ENCODE data around the gene GDF2.

The GDF2 gene

DNA sequence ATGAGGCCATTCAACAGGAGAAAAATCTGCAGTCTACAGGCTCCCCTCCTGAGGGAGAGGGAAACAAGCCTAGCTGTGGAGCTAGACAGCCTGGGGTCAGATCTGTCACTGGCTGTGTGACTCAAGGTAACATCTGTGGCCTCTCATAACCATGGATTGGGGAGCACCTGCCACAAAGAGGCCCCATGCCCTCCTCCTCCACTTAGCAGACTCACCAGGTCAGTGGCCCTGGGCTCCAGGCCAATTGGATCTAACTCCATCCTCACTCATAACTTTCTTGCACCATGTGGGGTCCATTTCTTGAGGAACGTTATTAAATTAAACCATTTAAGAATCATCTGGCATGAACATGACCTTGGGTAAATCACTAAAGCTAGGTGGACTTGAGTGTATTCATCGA lies 20.4 kb upstream of the GDF2 start:
- DNase-seq (ENCODE audit: low read depth), result no peak
- TF ChIP-seq, protein P1, sequence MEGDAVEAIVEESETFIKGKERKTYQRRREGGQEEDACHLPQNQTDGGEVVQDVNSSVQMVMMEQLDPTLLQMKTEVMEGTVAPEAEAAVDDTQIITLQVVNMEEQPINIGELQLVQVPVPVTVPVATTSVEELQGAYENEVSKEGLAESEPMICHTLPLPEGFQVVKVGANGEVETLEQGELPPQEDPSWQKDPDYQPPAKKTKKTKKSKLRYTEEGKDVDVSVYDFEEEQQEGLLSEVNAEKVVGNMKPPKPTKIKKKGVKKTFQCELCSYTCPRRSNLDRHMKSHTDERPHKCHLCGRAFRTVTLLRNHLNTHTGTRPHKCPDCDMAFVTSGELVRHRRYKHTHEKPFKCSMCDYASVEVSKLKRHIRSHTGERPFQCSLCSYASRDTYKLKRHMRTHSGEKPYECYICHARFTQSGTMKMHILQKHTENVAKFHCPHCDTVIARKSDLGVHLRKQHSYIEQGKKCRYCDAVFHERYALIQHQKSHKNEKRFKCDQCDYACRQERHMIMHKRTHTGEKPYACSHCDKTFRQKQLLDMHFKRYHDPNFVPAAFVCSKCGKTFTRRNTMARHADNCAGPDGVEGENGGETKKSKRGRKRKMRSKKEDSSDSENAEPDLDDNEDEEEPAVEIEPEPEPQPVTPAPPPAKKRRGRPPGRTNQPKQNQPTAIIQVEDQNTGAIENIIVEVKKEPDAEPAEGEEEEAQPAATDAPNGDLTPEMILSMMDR (conservative IDR thresholded peaks at IDR 0.05; ENCODE audit: control insufficient read depth, insufficient read depth, low read depth, low read length), result no peak
- no peak overlapping the region for H3K4me3 ChIP-seq (ENCODE audit: control insufficient read depth, low read depth, low read length)

DNA sequence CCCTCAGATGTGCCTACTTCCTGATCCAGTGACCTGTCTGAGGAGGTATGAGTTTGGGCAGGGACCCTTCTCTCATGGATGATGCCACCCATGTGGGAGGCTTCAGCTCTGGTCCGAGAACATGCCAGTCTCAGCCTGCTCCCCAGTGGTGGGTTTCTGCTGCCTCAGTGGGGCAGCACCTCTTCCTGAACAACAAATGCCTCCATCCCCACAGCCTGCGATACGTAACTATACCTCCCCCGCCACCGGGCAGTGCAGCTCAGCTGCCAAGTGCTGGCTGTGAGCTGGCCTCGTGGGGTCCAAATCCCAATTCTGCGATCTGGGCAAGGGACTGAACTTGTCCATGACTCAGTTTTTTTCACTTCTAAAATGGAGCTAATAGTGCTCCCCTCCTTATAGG lies 19.1 kb upstream of the GDF2 start:
- no peak overlapping the region for H3K4me3 ChIP-seq (ENCODE audit: control insufficient read depth, low read depth, low read length)
- TF ChIP-seq, protein P1 (conservative IDR thresholded peaks at IDR 0.05; ENCODE audit: control insufficient read depth, insufficient read depth, low read depth, low read length), result no peak
- no peak for DNase-seq (ENCODE audit: low read depth)

DNA sequence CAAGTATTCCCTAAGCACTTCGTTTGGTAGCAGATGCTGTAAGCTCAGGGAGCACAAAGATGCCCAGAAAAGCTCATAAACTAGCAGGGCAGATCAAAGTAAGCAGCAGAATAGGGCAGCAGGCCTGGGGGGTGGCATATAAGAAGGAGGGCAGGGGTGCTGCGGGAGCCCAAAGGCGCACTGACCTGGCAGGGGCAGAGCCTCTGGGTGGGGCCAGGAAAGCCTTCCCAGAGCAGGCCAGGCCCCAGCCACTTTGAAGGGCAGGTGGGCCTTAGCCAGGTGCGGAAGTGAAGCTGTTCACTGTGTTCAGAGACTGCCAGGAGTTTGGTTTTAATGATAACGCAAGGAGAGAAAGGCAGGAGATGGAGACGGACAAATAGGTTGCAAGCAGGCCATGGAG lies 18.4 kb upstream of the GDF2 start:
- H3K4me3 ChIP-seq (ENCODE audit: control insufficient read depth, low read depth, low read length), result no peak overlapping the region
- TF ChIP-seq, protein P1 (conservative IDR thresholded peaks at IDR 0.05; ENCODE audit: control insufficient read depth, insufficient read depth, low read depth, low read length), result no peak
- DNase-seq (ENCODE audit: low read depth), result no peak

DNA sequence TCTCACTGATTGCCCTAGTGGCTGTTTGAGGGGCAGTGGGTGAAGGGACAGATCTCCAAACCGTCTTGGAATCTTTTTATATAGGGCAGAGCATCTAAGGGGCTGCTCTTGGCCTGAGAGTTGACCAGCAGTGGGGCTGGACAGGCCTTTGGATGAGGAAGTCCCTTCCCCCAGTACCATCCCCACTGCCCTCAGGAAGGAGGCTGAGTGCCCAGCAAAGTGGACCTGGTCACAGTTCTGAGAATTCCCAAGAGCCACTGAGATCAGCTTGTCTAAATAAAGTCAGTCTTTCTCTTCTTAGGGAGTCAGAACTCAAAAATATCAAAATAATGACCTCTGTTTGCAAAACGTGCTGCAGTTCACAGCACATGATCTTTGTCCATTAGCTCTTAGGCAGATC lies 16.7 kb upstream of the GDF2 start:
- no peak for DNase-seq (ENCODE audit: low read depth)
- no peak overlapping the region for H3K4me3 ChIP-seq (ENCODE audit: control insufficient read depth, low read depth, low read length)
- TF ChIP-seq, protein P1 (conservative IDR thresholded peaks at IDR 0.05; ENCODE audit: control insufficient read depth, insufficient read depth, low read depth, low read length), result no peak

DNA sequence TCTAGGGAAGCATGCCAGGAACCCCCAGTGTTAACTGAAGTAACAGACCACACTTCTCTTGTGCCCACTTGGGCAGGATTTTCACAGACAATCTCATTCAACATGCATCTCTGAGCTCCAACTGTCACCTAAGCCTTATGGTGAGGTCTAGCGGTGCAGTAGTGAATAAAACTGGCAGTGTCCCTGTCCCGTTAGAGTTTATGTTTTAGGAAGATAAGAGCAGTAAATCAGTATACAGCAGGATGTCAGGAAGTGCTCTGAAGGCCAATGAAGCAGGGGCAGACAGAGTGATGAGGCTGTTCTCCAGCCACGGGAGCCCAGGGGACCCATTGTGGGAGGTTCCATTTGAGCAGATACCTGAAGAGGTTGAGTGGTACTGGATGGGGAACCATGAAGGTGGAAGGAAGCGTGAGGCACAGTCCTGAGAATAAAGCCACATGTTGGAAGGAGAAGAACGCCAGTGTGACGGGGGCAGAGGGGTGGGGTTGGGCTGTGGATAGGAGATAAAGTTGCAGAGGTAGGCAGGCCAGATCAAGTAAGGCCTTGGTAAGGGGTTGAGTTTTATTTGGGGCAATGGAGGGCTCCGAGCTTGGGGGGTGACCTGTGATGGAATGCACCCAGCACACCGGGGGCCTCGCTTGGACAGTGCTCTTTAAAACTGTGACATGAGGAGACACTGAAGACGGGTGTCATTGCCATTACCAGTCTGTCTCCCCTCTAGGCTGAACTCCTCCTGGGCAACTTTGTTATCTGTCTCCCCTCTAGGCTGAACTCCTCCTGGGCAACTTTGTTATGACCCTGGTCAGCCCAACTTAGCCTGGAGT lies 15.7 kb upstream of the GDF2 start:
- no peak overlapping the region for H3K4me3 ChIP-seq (ENCODE audit: control insufficient read depth, low read depth, low read length)
- DNase-seq (ENCODE audit: low read depth), result no peak
- TF ChIP-seq, protein P1 (conservative IDR thresholded peaks at IDR 0.05; ENCODE audit: control insufficient read depth, insufficient read depth, low read depth, low read length), result no peak

DNA sequence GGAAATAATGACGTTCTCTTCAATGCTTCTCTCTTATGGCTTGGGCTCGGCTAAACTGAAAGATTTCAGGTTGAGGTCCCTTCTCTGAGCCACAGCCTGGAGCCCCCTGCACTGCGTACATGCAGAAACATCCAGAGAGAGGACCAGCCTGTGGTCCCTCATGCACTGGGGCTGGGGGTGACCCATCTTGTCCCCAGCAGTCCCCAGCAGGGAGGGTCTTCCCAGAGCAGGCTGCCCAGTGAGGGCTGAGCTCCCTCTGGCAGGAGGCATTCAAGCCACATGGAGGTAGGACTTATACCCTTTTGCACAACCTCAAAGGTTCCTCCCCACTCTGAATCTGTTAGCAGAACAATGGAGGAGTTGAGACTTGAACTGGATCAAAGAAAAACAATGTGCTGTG lies 14.9 kb upstream of the GDF2 start:
- DNase-seq (ENCODE audit: low read depth), result no peak
- H3K4me3 ChIP-seq (ENCODE audit: control insufficient read depth, low read depth, low read length), result no peak overlapping the region
- TF ChIP-seq, protein P1 (conservative IDR thresholded peaks at IDR 0.05; ENCODE audit: control insufficient read depth, insufficient read depth, low read depth, low read length), result no peak

Data from fibroblast of mammary gland (primary cell).